IPS-18c (cell line): ENCODE results near the gene FAM13B.

Experiments used
- H3K4me3 ChIP-seq: 2 replicates; pipeline ENCODE4 v1.7.0; 2013; ENCODE audit warnings: low read depth, mild to moderate bottlenecking, low read length, moderate library complexity; ENCODE audit not compliant: insufficient read depth
- H3K9me3 ChIP-seq: one replicate; pipeline ENCODE4 v1.6.1; 2013; ENCODE audit warnings: mild to moderate bottlenecking, low read length, moderate library complexity; ENCODE audit not compliant: control insufficient read depth, insufficient read depth

The FAM13B gene

DNA sequence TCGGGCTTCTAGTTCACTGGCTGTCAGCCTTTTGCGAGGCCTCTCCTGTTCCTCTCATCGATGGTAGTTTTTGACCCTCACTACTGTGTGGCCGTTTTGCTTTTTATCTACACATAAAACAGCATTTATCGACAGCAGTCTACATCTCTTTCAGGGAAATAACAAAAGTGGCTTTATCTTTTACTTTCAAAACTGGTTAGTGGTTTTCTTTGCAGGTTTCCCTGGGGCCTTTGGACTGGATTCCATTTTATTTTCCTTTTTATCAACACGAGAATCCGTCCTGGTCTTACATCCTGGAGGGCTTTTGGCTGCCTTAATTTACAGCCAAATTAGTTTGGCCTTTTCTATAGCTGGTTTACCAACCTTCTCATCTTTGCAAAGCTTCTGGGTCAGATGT is 144.4 kb downstream of the FAM13B start:
- H3K4me3 ChIP-seq: no peak overlapping the region
- H3K9me3 ChIP-seq: no peaks in the 10 kb centered on the region
